Activated CD8-positive, alpha-beta memory T cell treated with anti-CD3 and anti-CD28 coated beads, Interleukin-2, amount 50 U/mL, for 1 hour (primary cell): ENCODE data around the gene KCNIP4.

Source experiments
- DNase-seq: peaks from one replicate; pipeline ENCODE4 v3.0.0-alpha.2; 2020; ENCODE audit errors: extremely low read depth

KCNIP4 gene

DNA sequence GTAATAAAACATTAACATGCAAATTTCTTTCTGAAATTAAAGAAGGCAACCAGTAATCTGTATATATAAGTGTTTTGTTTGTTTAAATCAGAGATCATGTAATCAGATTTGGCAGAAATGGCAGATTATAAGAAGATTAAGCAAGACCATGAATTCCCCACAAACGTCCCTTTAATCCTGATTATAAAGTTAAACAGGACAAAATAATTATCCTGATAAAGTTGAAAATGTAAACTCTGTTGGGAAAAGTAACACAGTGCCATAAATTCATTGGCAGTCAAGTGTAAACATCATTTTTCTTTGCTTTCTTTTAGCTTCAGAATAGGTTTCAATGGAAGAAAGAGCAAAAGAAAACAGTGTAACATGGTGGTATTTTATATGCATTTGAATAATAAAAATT lies 256.3 kb downstream of the KCNIP4 start:
- DNase-seq: no peak

DNA sequence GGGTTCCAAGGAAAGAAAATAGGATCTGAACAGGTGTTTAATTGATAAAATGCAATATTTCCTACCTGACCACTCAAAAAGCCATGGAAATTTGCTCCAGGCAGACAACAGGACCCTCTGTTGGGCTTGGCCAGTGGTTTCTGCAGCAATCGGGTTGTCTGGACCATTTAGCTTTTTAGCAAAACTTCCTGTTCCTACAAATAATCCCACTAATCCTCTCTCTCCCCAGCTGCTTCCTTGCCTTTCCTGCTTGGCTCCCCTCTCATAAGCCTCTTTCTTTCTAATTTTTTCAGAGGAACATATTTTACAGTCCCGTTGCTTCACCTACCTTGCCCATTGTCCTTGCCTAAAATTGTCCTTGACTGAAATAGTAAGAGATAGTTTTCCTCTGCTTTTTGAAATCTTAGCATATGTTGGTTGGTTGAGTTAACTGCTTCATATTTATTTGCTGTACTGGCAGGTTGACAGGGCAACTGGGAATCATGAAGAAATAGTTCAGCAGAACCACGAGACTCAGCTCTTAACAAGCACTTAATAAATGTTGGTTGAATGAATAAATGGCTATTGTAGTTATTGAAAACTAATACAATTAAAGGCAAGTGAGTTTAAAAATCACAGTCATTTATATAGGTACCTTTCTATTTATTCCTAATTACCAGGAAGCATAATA lies 259.8 kb downstream of the KCNIP4 start:
- DNase-seq: no peak

DNA sequence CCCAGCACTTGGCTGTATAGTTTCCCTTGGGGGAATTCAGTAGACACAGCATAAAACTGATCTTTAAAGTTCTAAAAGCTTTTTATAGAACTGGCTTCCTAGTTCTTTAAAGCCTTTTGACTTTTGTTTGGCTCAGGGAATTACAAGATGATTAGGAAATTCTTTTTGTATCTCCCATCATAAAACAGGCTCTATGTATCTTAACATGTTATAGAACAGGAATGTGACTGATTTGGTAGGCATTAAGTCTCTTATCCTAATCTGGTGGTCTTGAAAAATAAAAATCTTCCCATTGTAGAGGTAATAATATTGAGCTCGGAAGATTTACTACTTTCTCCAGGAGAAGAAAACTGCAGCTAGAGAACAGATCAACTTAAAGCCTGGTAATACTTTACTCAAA lies 262.7 kb downstream of the KCNIP4 start:
- no peak for DNase-seq

DNA sequence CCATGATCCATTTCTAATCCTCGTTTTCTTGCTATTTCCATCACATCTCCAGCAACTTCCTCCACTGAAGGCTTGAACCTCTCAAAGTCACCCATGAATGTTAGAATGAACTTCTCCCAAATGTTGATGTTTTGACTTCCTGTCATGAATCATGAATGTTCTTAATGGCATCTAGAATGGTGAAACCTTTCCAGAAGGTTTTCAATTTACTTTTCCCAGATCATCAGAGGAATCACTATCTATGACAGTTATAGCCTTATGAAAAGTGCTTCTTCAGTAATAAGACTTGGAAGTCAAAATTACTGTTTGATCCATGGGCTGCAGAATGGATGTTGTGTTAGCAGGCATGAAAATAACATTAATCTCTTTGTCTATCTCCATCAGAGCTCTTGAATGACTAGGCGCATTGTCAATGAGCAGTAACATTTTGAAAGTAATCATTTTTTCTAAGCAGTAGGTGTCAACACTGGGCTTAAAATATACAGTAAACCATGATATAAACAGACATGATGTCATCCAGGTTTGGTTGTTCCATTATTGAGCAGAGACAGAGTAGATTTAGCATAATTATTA lies 268.2 kb downstream of the KCNIP4 start:
- DNase-seq: no peak

DNA sequence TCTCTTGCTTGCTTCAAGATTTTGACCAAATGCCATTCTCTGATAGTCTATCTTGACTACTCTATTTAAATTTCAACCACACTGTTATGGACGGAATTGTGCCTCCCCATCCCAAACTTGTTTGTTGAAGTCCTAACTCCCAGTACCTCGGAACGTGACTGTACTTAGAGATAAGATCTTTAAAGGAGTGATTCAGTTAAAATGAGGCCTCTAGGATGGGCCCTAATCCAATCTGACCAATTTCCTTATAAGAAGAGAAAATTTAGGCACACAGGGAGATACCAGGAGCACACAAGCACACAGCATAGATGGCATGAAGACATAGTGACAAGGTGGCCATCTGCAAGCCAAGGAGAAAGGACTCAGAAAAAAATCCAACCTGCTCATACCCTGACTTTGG lies 269.9 kb downstream of the KCNIP4 start:
- no peak for DNase-seq

DNA sequence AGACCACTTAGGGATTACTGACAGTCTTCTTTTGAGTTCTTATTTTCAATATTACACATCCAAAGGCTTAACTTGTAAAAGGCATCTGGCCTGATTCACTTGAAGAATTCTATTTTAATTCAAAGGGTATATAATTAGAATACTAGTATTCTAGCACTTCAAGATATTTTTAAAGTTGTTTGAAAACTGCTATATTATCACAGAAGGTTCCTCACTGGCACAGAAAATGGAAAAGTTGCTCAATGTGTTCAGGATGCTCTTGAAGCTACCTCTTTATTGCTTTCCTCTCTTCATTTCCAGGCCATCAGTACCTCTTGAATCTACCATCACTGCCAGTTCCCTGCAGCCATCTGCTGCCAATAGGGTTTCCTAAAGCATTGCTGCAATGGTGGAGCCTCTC lies 271.4 kb downstream of the KCNIP4 start:
- no peak for DNase-seq

DNA sequence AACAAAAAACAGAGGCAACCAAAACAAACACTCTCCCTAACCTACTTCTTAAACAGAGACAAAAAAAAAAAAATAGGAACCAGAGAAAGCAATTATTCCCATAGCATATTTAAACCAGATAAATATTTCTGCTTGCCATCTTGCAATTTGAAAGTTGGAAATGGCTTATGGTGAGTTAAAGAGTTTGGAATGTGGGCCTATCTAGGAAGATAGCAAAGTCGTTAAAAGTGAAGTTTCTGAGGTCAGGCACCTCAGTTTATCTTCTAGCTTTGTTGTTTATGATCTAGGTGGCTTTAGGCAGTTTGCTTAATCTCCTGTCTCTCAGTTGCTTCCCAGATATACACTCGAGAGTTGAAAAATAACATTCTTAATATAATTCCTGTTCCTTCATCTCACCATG lies 284.2 kb downstream of the KCNIP4 start:
- no peak for DNase-seq

DNA sequence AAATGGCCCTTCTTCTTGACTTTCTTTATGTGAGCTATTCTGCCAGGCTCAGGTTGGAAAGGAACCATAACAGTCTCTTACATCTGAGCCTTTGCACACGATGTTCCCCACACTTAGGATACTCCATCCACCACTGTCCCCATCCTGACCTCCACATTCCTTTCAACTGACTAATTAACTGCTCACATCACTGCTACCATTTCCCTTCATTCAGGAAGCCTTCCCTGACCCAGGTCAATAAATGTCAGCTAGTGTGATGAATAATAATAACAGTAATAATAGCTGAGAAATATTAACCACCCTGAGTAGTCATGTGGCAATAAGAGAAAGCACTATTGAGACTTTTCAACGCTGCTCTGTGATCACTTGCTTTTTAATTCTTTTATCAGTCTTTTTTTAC lies 291.7 kb downstream of the KCNIP4 start:
- DNase-seq: no peak

DNA sequence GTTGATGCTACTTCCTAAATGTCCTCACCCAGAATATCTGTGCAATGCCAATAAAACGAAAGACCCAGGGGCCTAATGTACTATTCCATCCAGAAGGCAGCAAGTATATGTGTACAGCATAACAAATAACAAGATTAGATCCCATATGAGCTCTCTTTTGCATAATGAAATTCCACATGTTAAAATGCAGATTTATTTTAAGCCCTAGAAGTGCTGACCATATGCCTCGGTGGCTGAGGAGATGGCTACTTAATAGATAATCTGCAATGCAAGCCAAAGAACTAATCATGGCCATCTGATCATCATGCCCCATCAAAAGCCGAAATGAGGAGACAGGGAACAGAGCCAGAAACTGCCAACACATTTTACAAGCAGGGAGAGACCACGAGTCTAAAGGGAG lies 293.5 kb downstream of the KCNIP4 start:
- no peak for DNase-seq

DNA sequence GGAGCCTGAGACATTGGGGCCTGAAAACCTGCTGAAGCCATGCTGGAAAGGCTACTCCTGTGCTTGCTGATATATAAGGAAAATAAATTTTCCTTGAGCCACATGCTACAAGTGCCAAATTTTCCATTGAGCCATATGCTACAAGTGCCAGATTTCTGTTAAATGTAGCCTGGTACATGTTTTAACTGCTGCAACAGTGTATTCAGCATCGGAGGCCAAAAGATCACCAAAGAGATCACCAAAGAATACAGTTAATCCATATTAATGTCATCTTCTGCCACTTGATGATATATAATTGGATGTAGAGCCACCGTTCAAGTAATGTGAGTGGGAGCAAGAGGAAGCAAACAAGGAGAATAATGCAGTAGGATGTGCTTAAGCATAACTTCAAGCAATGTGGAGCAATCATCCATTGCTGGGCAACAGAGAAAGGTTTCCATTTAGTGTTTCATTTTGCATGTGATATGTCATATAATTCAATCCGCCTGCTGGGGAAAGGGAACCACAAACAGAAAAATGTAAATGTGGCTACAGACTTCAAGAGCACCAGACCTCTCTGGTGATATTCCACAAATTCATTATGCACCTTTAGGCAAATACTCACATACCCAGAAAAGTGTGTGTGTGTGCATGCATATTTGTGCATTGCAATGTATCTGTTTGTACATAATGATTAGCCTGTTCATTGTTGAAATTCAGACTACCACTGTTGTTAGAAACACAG lies 295.9 kb downstream of the KCNIP4 start:
- no peak for DNase-seq

DNA sequence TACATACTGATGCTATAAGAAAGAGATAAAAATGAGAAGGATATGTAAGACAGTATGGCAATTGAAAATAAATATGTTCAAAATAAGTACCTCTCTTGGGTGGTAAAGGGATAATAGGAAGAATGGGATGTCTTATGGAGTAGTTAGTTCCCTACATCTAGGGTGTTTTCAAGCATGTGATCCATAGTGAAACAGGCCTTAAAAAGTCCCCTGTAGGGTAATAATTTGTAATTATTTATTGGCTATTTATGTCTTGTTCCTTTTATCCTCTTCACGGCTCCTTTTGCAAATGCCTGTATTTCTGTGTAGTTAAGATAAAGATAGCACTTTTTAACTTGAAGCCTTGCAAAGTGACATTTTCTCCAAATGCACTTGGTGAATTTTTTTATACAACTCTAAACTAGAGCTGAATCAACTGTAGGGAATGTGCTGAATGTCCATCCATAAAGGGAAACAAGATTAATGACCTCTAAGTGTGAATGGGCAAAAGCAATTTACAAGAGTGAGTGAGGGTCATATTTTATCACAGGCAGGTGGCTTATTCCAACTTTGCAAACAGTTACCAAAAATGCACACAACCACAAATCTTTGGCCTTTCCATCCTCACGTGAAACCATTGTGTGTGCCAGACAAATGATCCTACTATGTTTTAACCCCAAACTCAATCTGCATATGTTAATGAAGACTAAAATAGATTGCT lies 299.0 kb downstream of the KCNIP4 start:
- no peak for DNase-seq

DNA sequence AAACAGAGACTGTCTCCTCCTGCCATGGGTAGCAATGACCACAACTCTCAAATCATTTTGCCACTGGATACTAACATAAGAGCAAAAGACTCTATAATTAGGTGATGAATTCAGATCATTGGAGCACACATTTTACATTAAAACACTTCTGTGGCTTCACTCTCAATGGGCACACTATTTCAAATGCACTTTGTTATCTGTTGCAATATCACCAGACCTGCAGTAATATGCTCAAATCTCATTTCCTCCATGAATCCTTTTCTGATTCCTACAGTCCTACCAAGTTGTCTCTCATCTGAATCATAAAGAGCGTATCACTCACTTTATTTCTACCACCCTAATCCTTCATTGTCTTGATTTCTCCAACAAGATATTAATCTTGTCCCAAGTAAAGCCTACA lies 302.8 kb downstream of the KCNIP4 start:
- DNase-seq: no peak

DNA sequence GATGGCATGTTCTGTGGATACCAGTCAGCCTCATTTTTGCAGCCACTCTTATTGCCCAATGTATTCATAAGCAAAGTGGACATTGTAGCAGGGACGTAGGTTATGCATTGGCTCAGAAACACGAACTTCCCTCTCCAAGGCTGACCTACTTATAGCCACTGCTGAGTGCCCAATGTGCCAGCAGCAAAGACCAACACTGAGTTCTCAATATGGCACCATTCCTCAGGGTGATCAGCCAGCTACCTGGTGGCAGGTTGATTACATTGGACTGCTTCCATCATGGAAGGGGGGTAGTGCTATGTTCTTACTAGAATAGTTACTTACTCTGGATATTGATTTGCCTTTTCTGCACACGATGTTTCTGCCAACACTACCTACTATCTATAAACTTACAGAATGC lies 306.9 kb downstream of the KCNIP4 start:
- no peak for DNase-seq

DNA sequence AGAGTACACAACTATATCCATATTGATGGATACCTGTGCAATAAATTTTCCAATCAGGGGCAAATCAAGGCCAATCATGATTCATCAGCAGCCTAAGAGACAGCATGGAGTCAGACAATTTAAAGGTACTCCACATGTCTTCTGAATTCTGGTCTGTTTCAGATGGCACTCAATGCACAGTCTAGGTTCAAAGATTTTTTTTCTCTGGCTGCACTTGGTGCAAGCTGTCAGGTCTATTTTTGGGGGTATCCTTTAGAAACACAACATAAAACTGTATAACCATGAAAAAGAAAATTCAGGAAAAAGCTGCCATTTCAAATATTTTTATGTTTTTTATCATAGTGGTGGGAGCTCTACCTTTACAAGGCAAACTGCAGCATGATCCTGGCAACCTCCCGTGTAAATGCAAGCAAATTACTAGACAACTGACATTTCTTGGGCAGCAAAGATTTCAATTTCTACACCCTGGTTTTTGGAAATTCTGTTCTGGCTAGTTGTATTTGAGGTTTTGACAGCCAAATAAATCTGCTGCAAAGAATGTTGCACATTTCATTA lies 310.3 kb downstream of the KCNIP4 start:
- no peak for DNase-seq

DNA sequence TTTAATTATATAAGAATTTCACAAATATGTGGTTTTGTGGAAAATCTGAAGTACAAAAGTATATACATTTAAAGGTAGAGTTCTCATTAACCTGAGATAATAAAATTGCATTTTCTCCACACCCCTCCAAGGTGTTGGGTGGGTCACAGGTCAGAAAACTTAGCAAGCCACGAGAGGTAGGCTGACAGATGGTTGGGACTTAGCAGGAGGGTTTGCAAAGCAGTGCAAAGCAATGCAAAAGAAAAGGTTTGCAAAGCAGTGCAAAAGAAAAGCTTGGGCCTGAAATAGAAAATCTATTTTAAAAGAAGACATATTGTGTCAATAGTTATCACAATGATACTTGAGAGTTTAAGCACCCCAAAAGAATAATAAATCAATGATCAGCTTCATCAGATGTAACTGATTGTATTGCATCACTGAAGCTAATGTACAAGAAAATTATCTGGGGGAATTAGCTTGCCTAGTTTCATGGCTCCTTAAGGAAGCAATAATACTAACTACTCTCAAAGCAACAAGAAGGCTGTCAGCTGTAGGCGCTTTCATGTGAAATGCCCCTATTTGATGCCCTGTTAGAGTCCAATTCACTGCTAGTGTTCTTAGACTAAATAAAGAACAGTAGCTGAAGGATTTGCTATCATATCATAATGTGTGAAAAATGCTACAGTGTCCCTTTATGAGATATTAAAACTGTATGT lies 319.5 kb downstream of the KCNIP4 start:
- DNase-seq: no peak

DNA sequence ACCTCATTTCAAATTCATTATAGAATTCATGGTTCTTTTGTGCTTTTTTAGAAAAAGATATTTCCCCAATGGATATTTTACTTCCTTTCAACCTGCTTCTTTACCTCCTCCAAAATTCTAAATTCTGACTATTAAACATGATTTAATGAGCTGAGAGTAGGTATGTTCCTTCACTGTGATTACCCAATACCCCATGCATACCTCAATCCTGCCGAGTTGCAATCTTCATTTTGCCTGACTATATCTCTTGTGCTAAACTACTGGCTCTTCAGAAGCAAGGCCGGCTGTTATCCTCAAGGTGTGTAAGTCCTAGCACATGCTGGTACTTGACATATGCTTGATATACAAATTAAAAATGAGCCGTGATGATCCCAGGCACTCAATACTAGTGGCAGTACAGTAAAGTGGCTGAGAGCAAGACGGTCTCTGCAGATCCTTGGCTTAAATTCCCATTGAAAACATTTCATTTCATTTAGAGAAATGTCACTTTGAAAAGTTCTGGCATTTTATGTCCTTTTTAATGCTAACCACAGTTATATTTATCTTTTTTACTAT lies 320.4 kb downstream of the KCNIP4 start:
- DNase-seq: no peak

DNA sequence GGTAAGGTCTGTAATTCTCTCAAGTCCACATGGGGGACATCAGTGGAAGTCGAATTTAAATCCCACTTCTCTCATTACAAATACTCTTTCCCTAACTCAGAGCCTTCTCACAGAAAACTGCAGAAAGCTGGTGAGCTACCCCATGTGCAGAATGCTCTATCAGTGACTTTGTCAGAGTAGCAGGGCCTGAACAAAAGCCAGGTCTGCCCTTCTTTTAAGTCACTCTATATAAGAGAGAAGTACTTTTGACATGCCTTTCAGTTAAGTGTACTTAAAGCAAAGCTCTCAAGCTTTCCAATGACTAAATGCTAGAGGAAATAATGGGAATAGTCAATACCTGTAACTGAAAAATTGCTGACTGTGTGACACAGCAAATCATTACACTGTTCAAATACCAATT lies 323.1 kb downstream of the KCNIP4 start:
- DNase-seq: no peak

DNA sequence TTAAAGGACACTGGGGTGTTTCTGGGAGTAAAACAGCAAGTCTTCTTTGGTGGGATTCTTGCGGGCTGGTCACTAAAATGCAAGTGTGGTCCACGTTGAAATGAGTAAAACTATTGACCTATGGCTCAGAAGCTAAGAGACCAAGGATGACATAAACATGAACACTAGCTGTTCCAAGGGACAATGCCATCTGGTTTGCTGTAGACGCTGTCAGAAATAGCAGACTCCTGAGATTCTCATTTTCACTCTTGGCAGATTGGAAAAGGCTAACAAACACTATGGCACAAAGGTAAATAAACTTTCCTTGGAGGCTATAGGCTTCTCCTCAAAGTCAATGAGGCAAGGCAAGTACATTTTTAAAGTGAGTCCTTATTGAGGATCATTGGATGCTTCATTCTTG lies 343.6 kb downstream of the KCNIP4 start:
- no peak for DNase-seq

DNA sequence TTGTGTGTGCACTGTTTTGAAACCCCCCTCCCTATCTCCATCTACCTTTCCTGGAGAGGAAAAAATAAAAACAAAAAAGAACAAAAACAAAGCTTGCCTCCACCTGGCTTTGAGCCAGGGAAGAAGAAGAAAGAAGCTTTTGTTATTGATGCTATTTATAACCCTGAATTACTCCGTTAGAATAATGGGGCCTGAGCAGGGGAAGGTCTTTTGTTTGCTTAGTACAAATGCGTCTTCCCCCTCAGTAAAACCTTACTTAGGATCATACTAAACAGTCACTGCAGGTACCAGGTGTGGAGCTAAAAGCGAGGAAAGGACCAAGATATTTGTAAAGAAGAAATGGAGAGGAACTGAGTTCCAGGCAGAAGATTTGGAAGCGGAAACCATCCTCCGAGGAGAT lies 352.1 kb downstream of the KCNIP4 start:
- DNase-seq: no peak

DNA sequence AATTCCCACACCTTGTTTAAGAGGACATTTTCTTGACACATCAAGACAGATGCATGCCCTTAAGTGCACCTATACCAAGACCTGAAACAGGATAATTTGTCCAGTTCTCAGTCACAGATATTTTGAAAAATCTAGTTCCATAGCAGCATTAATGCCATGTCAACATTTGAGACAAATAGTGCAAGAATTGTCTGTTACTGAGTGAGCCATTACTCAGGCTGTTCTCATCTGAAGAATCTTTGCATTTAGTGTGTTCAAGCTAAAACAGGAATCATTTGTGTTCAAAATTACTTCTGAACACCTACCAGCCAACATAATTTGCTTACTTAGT lies 354.9 kb downstream of the KCNIP4 start:
- no peak for DNase-seq

DNA sequence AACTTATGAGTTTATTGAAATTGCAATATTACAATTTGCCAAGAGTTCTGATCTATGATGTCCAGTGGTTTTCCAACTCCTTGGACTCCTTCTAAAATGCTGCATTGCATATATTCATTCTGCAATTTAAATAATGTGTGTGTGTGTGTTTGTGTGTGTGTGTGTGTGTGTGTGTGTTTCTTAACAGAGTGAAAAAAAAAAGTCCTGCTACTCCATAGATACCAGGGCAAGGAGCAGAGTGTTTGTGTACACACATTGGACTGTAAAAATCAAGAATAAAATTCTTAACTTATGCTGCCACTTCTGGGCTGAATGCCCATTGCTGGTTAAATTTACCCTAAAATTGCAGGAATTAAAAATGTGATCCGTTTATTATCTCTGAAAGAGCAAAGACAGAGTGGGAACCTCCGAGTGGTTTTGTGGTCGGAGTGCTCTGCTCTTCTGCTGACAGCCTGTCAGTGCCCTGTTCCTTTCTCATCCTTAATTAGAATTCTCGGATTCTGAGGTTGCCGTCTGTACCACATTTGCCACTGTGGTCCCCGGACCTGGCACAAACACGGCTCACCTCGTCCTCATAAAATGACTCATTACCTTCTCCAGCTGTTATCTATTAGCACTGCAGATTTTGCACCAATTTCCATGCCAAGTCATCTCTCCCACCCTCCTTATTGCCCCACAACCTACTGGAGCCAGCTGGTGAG lies 355.5 kb downstream of the KCNIP4 start:
- DNase-seq: no peak
